Measurements from ENCODE around the gene XRCC2.
A peak's percentile ranks its signal among the peaks of the same experiment; 100 is the strongest.
"Not testable (repeated sequence)": the region's sequence is repeated elsewhere in the genome, so short reads cannot be mapped to it uniquely, and the experiment has no call there.

The XRCC2 gene

DNA sequence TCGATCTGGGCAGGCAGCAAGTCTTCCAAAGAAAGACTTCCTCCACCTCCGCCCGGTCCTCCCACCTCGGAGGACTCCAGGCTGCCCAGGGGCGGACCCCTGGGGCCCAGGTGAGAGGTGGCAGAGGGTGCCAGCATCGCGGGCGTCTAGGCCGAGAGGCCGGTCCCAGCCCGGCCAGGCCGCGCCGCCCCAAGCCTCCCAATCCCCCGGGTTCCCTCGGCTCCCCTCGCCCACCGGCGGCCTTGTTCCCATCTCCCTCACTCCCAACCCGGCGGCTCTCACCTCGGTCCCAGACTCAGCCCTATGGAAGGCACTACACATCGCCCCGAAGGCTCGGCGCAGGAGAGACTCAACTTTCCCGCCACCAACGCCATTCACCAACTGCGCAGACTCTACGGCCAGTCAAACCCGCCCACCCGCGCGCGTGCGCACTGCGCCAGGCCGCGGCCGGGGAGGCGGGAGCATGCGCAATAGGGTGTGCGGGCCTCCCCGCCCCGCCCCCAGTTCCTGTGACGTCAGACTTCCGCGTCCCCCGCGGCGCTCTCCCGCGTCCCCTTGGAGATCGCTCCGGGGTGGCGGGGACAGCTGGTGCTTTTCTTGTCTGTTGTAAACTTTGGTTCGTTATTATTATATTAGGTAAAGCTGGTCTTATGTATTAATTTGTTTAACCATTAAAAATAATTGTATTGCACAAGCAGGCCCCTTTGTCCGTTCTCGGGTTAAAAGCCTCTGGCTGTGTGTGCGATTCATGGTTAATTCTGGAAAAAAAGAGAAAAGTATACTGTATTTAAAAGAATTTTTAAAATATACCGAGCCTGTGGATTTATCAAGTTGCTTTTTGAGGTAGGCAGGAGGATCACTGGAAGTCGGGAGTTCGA, at the start of gene XRCC2:
XRCC2 (minus strand) TSS at position 383 of the 878 bp plus-strand sequence; CDS start at position 321, 62 bp downstream.
- Histone ChIP-seq H3K27ac (peak within 1 kb of the TSS in 20 of 21 experiments; percentile 34 to 90 (median 80)), H3K4me3 (peak within 1 kb of the TSS; percentile 55 to 77 (median 72))

DNA sequence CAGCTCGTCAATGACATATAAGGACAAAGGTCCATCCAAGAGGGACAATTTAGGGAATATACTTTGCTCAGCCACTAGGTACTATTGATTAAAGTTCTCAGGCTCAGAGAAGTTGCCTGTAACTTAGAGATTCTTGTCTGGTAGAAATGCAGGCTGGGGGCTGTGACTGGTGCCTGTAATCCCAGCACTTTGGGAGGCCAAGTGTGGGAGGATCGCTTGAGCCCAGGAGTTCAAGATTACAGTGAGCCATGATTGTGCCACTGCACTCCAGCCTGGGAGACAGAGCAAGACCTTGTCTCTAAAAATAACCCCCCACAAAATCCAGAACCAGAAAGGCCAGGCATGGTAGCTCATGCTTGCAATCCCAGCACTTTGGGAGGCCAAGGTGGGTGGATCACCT, 47.4 kb upstream of the XRCC2 start:
- Histone ChIP-seq H3K4me3 (no peak overlapping the region), H3K27ac (no peak overlapping the region)

DNA sequence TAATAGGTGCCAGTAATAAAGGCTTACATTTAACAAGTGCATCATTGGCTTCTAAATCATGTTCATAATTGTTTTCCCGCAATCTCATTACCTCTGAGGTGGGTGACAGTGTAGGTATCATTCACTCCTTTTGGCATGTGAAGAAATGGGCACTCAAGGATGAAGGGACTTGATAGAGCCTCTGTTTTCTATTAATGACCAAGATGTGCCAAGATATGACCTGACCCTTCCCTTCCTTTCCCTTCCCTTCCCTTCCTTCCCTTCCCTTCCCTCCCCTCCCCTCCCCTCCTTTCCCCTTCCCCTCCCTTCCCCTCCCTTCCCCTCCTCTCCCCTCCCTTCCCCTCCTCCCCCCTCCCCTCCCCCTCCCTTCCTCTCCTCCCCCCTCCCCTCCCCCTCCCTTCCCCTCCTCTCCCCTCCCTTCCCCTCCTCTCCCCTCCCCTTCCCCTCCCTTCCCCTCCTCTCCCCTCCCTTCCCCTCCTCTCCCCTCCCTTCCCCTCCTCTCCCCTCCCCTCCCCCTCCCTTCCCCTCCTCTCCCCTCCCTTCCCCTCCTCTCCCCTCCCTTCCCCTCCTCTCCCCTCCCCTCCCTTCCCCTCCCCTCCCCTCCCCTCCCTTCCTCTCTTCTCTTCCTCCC, 36.6 kb upstream of the XRCC2 start:
- not testable (repeated sequence) for H3K4me3 ChIP-seq, H3K27ac ChIP-seq

DNA sequence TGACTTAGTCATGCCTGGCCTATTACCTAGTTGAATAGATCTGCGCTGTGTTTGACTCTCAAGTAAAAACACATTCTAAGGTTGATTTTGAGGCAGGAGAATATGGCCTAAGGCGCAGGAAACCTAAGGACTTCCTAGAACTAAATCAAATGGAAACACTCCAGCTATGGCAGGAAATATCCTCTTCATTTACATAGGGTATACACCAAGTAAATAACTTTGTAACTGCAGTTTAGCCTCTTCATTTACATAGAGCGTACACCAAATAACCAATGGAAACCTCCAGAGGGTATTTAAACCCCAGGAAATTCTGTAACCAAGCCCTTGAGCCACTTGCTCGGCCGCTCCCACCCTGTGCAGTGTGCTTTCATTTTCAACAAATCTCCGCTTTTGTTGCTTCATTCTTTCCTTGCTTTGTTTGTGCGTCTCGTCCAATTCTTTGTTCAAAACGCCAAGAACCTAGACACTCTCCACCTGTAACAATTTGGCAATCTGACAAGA, 35.6 kb upstream of the XRCC2 start:
- Histone ChIP-seq H3K27ac (no peak overlapping the region), H3K4me3 (no peak overlapping the region)

DNA sequence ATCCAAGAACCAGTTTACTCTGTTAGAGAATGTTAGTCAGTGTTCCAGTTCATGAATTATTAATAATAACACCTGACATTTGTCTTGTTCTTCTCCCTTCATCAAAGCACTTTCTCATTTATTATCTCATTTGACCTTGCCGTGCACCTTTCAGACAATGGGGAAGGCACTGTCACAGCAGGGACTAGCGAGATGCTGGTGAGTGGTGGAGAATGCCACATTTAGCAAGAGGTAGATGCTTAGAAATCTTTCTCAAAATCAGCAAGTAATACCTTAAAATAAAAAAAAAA, 34.2 kb upstream of the XRCC2 start:
- Histone ChIP-seq H3K4me3 (no peak overlapping the region), H3K27ac (no peak overlapping the region)

DNA sequence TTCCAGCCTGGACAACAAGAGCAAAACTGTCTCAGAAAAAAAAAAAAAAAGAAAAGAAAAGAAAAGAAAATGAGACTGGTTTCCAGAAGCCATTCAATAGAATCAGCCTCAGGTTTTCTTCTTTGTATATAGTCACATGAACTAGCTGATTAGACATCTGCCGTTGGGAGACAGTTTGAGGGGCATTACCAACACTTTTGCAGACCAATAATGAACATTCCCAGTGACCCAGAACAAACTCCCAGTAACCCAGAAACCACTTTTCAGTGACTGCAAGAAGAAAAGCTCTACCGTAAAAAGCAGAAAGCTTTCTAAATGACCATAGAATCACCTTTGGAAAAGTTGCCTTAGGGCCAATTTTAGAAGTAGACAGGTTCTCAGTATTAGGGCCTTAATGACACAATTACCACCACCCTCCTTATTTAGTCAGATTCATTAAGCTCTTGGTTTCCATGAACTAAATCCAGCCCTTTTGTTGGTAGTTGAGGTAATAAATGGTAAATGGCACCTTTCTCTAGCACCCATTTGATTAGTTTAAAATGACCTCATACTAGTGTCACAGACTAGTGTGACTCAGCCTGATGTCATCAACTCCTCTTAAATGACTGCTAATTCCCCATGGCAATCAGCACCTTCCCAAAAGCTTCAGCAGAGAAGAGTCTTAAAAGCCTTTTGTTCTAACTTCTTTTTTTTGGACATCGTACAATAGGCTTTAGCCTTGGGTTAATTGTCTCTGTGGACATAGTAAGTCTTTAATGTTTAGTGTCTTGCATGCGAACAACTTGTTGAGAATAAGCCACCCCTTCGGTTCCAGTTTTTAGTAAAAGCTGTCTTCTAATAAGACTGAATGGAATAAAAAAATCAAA, 33.6 kb upstream of the XRCC2 start:
- no peak overlapping the region for H3K27ac ChIP-seq
- no peak overlapping the region for H3K4me3 ChIP-seq

DNA sequence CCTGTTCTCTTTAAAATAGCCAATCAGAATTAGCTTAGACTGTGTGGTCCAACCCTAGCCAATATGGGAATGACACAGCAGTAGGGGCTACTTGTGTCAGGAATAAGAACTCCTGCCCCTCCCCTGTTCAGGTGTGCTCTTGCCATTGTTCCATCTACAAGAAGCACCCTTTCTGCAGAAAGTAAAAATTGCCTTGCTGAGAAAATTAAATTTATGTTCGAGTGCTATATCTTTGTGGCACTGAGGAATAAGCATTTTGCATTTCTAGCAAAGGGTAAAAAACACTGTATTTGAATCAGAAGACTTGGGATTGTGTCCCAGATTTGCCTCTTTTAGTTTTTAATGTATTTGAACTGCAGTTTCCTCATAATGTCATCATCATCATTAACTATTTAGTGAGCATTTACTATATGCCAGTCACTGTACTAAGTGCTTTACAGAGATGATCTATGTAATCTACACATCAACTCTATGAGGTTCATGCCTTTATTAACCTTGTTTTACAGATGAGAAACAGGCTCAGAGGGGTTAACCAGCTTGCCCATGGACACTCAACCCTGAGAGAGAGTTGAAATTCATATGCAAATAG, 28.9 kb upstream of the XRCC2 start:
- H3K27ac ChIP-seq = no peak overlapping the region
- H3K4me3 ChIP-seq = no peak overlapping the region

DNA sequence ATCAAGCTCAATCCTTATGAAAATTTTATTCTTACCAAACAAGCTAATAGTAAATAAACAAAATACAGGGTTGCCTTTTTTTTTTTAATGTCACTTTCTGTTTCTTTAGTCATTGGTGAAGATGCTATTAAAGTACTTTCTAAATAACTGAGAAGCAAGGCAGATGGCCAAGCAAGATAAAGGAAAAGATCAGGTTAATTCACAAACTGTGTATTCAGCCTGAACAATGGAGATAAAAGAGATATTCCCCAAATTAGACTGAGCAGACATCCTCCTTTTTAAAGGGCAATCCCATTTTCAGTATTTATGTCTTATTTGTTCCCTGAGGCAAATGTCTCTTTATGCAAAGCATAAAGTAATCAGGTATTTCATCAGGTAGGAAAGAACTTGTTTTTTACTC, 23.1 kb upstream of the XRCC2 start:
- Histone ChIP-seq H3K27ac (no peak overlapping the region), H3K4me3 (no peak overlapping the region)

DNA sequence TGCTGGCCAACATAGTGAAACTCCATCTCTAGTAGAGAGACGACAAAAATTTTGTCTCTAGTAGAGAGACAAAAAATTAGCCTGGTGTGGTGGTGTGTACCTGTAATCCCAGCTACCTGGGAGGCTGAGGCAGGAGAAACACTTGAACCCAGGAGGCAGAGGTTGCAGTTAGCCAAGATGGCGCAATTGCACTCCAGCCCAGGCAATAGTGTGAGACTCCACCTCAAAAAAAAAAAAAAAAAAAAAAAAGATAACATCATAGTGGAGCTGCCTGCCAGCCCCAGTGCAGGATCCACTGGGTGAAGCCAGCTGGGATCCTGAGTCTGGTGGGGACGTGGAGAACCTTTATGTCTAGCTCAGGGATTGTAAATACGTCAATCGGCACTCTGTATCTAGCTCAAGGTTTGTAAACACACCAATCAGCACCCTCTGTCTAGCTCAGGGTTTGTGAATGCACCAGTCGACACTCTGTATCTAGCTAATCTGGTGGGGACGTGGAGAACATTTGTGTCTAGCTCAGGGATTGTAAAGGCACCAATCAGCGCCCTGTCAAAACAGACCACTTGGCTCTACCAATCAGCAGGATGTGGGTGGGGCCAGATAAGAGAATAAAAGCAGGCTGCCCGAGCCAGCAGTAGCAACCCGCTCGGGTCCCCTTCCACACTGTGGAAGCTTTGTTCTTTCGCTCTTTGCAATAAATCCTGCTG, 21.5 kb upstream of the XRCC2 start:
- H3K27ac ChIP-seq, H3K4me3 ChIP-seq: not testable (repeated sequence)

DNA sequence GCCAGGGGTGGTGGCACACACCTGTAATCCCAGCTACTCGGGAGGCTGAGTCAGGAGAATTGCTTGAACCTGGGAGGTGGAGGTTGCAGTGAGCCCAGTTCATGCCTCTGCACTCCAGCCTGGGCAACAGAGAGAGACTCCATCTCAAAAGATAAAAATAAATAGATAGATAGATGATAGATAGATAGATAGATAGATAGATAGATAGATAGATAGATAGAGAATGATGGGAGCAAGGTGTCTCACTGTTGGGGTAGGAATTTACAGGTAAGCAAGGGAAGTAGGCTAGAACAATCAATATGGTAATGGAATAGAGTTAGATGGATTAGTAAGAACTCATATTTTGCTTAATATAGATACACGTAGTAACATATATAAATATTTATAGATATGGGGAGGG, 16.3 kb upstream of the XRCC2 start:
- not testable (repeated sequence) for H3K4me3 ChIP-seq, H3K27ac ChIP-seq

DNA sequence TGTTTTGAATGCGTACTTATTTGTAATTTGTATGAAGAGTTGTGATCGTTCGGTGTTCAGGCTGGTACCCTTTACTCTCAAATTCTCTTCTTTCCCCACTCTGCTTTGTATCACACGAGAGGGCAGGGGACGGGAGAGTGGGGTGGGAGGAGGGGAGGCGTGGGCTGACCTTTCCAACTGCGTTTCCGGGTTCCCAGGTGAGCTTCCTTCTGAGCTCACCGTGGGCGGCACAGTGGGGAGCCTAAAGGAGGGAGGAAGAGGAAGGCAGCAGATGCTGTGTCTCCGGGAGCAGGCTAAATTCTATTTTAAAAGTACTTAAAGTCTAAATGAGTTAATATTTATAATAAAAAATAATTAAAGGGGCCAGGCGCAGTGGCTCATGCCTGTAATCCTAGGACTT, 7.4 kb upstream of the XRCC2 start:
- Histone ChIP-seq H3K4me3 (no peak overlapping the region), H3K27ac (no peak overlapping the region)

DNA sequence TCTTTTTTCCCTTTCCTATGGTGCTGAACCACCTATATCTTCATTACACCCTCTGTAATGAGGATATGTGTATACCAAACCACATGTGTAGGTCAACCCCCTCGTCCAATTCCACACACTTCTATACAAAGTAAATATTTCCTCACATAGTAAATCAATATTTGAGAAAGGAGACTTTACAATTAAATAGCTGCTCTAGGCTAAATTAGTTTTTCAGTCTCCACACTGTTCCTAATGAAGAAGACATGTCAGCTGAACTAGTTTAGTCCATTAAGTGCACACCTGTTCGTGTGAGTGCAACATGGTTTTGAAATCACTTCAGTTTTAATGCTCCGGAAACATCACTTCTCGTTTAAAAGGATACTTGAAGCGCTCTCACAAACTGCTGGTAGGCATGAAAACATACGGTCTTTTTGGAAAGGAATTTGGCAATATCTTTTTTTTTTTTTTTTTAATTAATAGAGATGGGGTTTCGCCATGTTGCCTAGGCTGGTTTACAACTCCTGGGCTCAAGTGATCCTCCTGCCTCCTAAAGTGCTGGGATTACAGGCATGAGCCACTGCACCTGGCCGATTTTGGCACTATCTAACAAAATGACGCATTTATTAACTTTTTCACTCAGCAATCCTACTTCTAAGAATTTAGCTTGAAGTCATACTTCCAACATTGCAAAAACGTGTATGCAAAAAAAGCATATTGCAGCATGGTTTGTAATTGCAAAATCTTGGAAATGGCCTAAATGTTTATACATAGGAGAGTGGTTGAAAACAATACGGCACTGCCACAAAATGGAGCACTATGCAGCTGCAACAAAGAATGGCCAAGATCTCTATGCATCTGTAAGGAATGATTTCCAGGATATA, 2.1 kb upstream of the XRCC2 start:
- no peak overlapping the region for H3K4me3 ChIP-seq
- H3K27ac ChIP-seq = no peak overlapping the region

DNA sequence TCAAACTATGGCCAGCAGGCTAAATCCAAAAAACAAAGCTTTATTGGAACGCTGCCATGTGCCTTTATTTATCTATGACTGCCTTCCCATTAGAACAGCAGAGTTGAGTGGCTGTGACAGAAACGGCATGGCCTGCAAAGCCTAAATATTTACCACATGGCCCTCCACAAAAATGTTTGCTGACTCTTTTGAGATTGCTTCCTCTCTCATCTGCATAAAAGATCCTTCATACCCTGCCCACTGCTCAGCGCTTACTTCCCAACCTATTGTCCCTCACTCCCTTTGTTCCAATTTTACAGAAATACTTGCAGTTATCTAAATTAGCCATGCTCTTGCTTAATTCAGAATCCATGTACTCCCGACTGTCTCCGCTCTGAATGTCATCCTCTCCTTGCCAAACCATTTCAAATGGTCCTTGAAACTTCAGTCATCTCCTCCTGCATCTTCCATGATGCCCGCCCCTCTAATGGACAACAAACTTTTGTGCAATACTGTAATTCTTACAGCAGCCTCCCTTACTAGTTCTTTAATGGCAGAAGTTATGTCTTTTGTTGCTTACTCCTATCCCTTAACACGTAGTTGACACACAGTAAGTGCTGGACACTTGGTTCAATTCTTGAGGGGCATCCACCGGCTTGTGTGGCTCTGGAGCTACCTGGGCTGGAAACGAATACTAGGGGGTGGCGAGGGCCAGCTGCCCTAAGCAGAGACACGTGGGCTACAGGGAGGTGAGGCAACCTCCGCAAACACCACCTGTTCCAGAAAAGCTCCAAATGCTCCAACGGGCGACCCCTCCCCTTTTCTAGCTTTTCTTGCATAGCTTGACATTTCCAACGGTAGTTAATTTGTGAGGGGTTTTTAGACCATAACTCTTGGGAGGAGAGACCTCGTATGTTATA, 832 bp downstream of the XRCC2 start:
- Histone ChIP-seq H3K4me3 (peak overlapping the region; percentile 55 to 77 (median 72)), H3K27ac (peak overlapping the region in 8 of 21 experiments; percentile 14 to 90 (median 81))

DNA sequence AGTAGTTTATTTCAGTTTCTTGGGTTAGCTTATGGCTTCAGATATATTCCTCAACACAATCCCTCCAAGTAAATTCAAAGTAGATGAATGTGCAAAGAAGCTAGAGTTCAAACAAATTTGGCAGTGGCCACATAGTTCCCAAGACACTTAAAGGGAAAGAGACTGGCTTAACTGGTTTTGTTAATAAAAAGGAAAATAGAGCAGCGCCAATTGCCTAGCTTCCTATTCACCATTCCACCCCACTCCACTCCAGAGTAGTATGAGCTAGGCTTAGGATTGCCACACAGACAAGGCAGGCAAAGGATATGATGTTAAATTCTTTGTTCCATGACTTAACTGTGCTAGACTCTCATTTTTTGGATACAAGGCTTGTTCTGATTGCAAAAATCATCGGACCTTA, 2.0 kb downstream of the XRCC2 start:
- no peak overlapping the region for H3K4me3 ChIP-seq
- H3K27ac ChIP-seq = no peak overlapping the region

DNA sequence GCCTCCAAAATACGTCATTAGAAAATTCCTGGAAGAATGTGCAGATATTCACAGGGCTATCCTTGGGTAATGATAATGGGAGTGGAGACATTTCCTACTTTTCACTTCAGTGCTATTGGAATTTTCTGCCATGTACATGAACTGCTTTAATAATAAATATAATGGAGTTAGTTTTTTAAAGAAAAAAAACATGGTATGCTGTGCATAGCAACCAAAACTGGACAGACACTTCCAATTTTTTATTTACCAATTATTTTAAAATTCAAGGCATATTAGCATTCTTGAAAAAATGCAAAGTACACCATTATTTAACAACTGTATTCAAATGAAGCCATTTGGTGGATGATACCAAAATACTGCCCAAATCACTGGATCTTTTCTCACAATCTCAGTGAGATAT, 3.3 kb downstream of the XRCC2 start:
- H3K4me3 ChIP-seq = no peak overlapping the region
- H3K27ac ChIP-seq = no peak overlapping the region

DNA sequence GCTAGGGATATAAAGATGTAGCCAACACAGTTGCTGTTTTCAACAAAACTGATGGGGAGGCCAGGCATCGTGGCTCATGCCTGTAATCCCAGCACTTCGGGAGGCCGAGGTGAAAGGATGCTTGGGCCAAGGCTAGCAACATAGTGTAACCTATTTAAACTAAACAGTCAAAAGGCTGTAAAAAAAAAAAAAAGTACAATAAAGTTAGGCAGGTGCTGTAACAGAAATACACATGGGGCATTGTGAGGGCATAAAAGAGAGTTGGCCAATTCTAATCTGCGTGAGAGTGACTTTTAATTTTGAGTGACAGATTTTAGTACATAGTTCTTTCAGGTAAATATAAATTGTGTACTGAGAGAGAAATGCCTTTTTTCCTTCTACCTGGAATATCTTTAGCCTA, 6.2 kb downstream of the XRCC2 start:
- no peak overlapping the region for H3K27ac ChIP-seq
- no peak overlapping the region for H3K4me3 ChIP-seq

DNA sequence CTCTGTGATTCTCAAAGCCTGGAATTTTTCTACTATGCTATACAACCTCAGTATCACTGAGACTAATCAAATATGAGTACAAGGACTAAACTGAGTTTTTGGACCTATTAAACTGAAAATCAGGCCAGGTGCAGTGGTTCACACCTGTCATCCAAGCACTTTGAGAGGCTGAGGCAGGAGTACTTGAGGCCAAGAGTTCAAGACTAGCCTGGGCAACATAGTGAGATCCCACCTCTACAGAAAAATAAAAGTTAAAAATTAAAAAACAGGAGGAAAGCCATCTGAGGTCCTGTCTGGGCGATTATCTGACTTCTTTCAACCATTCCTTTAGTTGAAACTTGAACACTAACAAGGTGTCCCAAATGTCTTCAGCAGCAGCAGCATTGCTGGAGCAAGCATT, 7.0 kb downstream of the XRCC2 start:
- H3K27ac ChIP-seq = no peak overlapping the region
- no peak overlapping the region for H3K4me3 ChIP-seq

DNA sequence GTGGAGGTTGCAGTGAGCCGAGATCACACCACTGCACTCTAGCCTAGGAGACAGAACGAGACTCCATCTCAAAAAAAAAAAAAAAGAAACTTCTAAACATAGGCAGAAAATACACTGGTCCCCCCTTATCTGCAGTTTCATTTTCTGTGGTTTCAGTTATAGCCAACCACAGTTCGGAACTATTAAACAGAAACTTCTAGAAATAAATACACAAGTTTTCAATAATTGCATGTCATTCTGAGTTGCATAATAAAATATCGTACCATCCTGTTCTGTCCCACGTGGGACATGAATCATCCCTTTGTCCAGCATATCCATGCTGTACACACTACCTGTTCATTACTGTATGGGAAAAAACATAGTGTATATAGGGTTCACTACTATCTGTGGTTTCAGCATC, 8.0 kb downstream of the XRCC2 start:
- no peak overlapping the region for H3K27ac ChIP-seq
- no peak overlapping the region for H3K4me3 ChIP-seq

Measured in skin epidermis (tissue), 12 donors.